Right atrium auricular region (tissue), 2 donors: ENCODE data around the gene ZNF555. TPM values are rescaled to one million over a fixed set of nuclear protein-coding genes. Genes with fewer than 3 reads are reported as not detected.
"Not testable (repeated sequence)": the region's sequence is repeated elsewhere in the genome, so short reads cannot be mapped to it uniquely, and the experiment has no call there.

Experiments
- DNase-seq: peaks from one replicate; pipeline ENCODE4 v3.0.0-alpha.2; 2019; ENCODE audit warnings: low spot score
- H3K27ac ChIP-seq, 2 donors: fragments of 200-600 bp; sonication (generic); 1 replicate in 1 of 2; 2 replicates in 1 of 2; pipeline ENCODE4 v1.5.1; 2016 to 2019
- H3K27me3 ChIP-seq, 2 donors: fragments of 200-600 bp; sonication (generic); one replicate each; pipeline versions ENCODE4 v1.5.1 to v1.6.0; 2017 to 2019
- H3K36me3 ChIP-seq: fragments of 200-600 bp; sonication (generic); one replicate; pipeline ENCODE4 v1.5.1; 2016
- H3K4me1 ChIP-seq, 2 donors: fragments of 200-600 bp; sonication (generic); one replicate each; pipeline versions ENCODE4 v1.5.1 to v1.6.0; 2017 to 2019
- H3K4me3 ChIP-seq, 2 donors: fragments of 200-600 bp; sonication (generic); 1 replicate in 1 of 2; 2 replicates in 1 of 2; pipeline ENCODE4 v1.5.1; 2017 to 2019; ENCODE audit warnings: mild to moderate bottlenecking in 1 of 2, moderate library complexity in 1 of 2
- H3K9me3 ChIP-seq, 2 donors: fragments of 200-600 bp; sonication (generic); one replicate each; pipeline ENCODE4 v1.5.1; 2019
- total RNA-seq, 2 donors: library from RNA; depleted of rRNA; stranded (reverse); fragments of >200 nt; gene quantifications; one replicate each; pipeline ENCODE4 v1.1.0, GENCODE V29; 2016
- TF ChIP-seq, protein P1 (sequence below), 2 donors: fragments of 200-600 bp; sonication (generic); IDR thresholded peaks; one replicate each; pipeline ENCODE4 v1.5.1; 2019; ENCODE audit warnings: antibody characterized with exemption in 2 of 2

Gene ZNF555
- 1 to 10 TPM; 5.5 to 5.9 TPM for total RNA-seq

DNA sequence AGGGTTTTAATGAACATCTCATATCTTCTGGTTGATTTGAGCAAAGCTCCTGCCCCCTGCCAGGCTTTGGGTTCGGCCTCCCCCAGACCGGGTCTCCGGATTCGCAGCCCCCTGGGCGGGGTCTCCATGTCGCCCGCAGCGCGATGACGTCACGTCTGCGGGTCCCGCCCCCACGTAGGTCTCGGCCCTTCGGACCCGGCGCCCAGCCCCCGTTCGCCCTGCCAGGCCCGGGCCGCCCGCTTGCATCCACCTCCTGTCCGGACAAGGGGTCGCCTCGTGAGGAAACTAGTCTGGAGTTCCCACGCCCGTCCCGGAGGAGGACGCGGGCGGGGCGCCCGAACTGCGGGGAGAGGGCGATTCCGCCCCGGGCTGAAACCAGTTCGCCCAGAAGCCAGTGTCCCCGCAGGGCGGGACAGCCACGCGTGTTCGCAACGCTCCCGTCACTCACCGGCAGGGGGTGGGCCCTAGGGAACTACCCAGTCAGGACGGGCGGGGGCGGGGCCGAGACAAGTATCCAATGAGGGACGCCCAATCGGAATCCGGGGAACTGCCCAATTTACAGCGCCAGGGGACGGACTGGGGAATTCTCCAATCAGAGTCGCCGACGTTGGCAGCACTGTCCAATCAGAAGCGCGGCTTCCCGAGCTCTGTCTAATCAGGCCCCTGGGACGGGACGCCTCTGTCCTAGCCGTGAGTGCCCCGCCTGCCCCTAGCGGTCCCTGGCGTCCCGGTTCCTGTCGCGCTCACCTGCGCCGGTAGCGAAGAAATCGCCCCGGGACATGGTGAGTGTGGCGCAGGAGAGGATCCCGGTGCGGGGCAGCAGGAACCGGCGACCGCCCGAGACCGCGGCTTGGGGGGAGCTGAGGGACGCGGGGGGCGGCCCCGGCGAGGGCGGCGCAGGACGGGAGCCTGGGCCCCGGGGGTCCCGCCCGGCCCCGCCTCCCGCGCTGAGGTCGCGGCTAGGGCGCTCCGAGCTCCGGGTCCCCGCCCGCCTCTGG, at the start of gene ZNF555:
TSS of gene ZNF555 (plus strand) at position 682 of the 998 bp plus-strand sequence. CDS start at position 780, 98 bp downstream.
- TF ChIP-seq, protein P1, sequence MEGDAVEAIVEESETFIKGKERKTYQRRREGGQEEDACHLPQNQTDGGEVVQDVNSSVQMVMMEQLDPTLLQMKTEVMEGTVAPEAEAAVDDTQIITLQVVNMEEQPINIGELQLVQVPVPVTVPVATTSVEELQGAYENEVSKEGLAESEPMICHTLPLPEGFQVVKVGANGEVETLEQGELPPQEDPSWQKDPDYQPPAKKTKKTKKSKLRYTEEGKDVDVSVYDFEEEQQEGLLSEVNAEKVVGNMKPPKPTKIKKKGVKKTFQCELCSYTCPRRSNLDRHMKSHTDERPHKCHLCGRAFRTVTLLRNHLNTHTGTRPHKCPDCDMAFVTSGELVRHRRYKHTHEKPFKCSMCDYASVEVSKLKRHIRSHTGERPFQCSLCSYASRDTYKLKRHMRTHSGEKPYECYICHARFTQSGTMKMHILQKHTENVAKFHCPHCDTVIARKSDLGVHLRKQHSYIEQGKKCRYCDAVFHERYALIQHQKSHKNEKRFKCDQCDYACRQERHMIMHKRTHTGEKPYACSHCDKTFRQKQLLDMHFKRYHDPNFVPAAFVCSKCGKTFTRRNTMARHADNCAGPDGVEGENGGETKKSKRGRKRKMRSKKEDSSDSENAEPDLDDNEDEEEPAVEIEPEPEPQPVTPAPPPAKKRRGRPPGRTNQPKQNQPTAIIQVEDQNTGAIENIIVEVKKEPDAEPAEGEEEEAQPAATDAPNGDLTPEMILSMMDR (IDR thresholded peaks at IDR 0.05): peak; percentile 44 to 76
- peaks cover 0 to 27% of the 10 kb centered on the region in 2 donors for H3K9me3 ChIP-seq

DNA sequence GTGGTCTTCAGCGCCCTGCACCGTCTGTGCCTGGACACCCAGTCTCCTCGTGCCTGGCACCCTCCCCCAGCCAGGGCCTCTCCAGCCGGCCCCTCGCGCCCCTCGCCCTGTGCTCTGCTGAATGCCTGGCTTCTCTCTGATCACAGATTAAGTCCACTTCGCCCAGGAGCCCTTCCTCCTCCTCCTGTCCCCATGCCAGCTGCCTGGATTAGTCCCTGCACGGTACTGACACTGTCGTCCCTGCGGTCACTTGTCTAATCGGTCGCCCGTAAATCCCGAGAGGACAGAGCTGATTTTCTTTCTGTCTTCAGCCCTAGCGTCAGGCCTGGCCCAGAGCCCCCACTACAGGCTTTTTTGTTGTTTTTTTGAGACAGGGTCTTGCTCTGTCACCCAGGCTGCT, 49.4 kb upstream of the ZNF555 start:
- Histone ChIP-seq H3K4me1 (peaks cover 0 to 8% of the 10 kb centered on the region in 2 donors), H3K9me3 (no peaks in the 10 kb centered on the region), H3K27ac (peak overlapping the region; percentile 74 to 75), H3K4me3 (no peak overlapping the region), H3K36me3 (peaks cover 16% of the 10 kb centered on the region), H3K27me3 (no peaks in the 10 kb centered on the region)
- TF ChIP-seq, protein P1 (IDR thresholded peaks at IDR 0.05): no peak
- DNase-seq: no peak

More for the DNA sequence above, at the start of gene ZNF555:
- H3K27me3 ChIP-seq: no peaks in the 10 kb centered on the region
- H3K4me3 ChIP-seq: peak within 1 kb of the TSS; percentile 72 to 83
- peak; percentile 100 for DNase-seq
- H3K27ac ChIP-seq: peak within 1 kb of the TSS; percentile 93 to 96
- H3K36me3 ChIP-seq: peaks cover 8% of the 10 kb centered on the region
- H3K4me1 ChIP-seq: peaks cover 0 to 16% of the 10 kb centered on the region in 2 donors

DNA sequence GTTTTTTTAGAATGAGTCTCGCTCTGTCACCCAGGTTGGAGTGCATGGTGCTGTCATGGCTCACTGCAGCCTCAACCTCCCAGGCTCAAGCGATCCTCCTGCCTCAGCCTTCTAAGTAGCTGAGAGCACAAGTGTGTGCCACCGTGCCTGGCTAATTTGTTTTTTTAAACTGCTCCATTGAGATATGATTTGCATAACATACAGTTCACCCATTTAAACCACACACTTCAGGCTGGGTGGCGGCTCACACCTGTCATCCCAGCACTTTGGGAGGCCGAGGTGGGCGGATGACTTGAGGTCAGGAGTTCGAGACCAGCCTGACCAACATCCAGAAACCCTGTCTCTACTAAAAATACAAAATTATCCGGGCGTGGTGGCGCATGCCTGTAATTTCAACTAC, 48.6 kb upstream of the ZNF555 start:
- DNase-seq, H3K27me3 ChIP-seq, H3K9me3 ChIP-seq, H3K4me3 ChIP-seq: not testable (repeated sequence)
- Histone ChIP-seq H3K36me3 (peaks cover 16% of the 10 kb centered on the region), H3K27ac (peak overlapping the region; percentile 74 to 75), H3K4me1 (peaks cover 0 to 10% of the 10 kb centered on the region in 2 donors)

DNA sequence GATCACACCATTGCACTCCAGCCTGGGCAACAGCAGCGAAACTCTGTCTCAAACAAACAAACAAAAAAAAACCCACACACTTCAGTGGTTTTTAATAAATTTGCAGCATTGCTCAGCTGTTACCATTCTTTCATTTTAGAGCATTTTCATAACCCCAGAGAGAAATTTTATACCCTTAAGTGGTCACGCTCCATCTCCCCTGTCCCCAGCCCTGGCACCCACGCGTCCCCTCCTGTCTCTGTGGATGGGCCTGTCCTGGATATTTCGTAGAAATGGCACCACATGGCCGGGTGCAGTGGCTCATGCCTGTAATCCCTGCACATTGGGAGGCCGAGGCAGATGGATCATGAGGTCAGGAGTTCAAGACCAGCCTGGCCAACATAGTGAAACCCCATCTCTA, 48.1 kb upstream of the ZNF555 start:
- peaks cover 0 to 15% of the 10 kb centered on the region in 2 donors for H3K4me1 ChIP-seq
- no peaks in the 10 kb centered on the region for H3K27me3 ChIP-seq
- TF ChIP-seq, protein P1 (IDR thresholded peaks at IDR 0.05): no peak
- no peaks in the 10 kb centered on the region for H3K9me3 ChIP-seq
- H3K36me3 ChIP-seq: peaks cover 16% of the 10 kb centered on the region
- no peak for DNase-seq
- no peak overlapping the region for H3K4me3 ChIP-seq
- no peak overlapping the region for H3K27ac ChIP-seq

DNA sequence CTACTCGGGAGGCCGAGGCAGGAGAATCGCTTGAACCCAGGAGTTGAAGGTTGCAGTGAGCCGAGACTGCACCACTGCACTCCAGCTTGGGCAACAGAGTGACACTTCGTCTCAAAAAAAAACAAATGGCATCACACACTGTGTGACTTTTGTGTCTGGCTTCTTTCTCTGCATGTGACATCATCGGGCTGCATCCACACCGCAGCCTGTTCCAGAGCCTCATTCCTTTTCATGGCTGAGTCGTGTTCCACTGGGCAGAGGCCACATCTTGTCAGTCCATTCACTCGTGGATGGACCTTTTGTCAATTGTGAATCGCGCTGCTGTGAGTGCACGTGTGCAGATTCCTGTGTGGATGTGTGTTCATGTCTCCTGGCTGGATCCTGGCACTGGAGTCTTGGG, 47.7 kb upstream of the ZNF555 start:
- Histone ChIP-seq H3K4me1 (peaks cover 0 to 19% of the 10 kb centered on the region in 2 donors), H3K27ac (no peak overlapping the region), H3K27me3 (no peaks in the 10 kb centered on the region), H3K4me3 (no peak overlapping the region), H3K9me3 (no peaks in the 10 kb centered on the region), H3K36me3 (peaks cover 16% of the 10 kb centered on the region)
- TF ChIP-seq, protein P1 (IDR thresholded peaks at IDR 0.05): no peak
- no peak for DNase-seq
